SK-N-SH treated with all-trans-retinoic acid at 6 μM for 48 hours (cell line): Measurements from ENCODE around the gene OR13J1.

ENCODE experiments used
- ATAC-seq: fragments of 200-7000 bp; cut with Tn5 transposase; 3 replicates; pipeline ENCODE4 v1.9.1; 2020; ENCODE audit warnings: mild to moderate bottlenecking, moderate library complexity
- ARNTL ChIP-seq: fragments of 450-650 bp; formaldehyde crosslinking; IDR thresholded peaks from 2 replicates; pipeline ENCODE4 v1.5.0; 2020; ENCODE audit warnings: low read depth, mild to moderate bottlenecking, moderate library complexity, borderline replicate concordance
- CREB5 ChIP-seq: fragments of 250-450 bp; sonication (Bioruptor Pico); IDR thresholded peaks from 2 replicates; pipeline ENCODE4 v1.5.1; 2020; ENCODE audit warnings: low read depth, mild to moderate bottlenecking, moderate library complexity
- CSDC2 ChIP-seq: fragments of 250-450 bp; sonication (Bioruptor Pico); IDR thresholded peaks from 2 replicates; pipeline ENCODE4 v1.5.0; 2020; ENCODE audit warnings: mild to moderate bottlenecking, moderate library complexity
- ESRRG ChIP-seq: fragments of 250-450 bp; sonication (Bioruptor Pico); IDR thresholded peaks from 2 replicates; pipeline ENCODE4 v1.6.1; 2021; ENCODE audit warnings: mild to moderate bottlenecking
- GLIS3 ChIP-seq: fragments of 250-450 bp; sonication (Bioruptor Pico); IDR thresholded peaks from 2 replicates; pipeline ENCODE4 v1.5.0; 2020; ENCODE audit warnings: mild to moderate bottlenecking, moderate library complexity
- ISL1 ChIP-seq: fragments of 250-450 bp; sonication (Bioruptor Pico); IDR thresholded peaks from 2 replicates; pipeline ENCODE4 v2.1.2; 2022; ENCODE audit warnings: mild to moderate bottlenecking, moderate library complexity
- OSR1 ChIP-seq: fragments of 250-450 bp; sonication (Bioruptor Pico); IDR thresholded peaks from 2 replicates; pipeline ENCODE4 v1.8.0; 2022; ENCODE audit warnings: moderate library complexity, mild to moderate bottlenecking, inconsistent platforms
- PATZ1 ChIP-seq: fragments of 250-450 bp; sonication (Bioruptor Pico); IDR thresholded peaks from 2 replicates; pipeline ENCODE4 v1.8.0; 2020; ENCODE audit warnings: mild to moderate bottlenecking, moderate library complexity, borderline replicate concordance
- POU6F1 ChIP-seq: fragments of 250-450 bp; sonication (Bioruptor Pico); IDR thresholded peaks from 2 replicates; pipeline ENCODE4 v1.8.0; 2021; ENCODE audit warnings: low read depth, mild to moderate bottlenecking, moderate library complexity, borderline replicate concordance
- PPARA ChIP-seq: fragments of 250-450 bp; sonication (Bioruptor Pico); IDR thresholded peaks from 2 replicates; pipeline ENCODE4 v1.5.0; 2020; ENCODE audit warnings: mild to moderate bottlenecking, borderline replicate concordance
- RARB ChIP-seq: fragments of 250-450 bp; sonication (Bioruptor Pico); IDR thresholded peaks from 2 replicates; pipeline ENCODE4 v1.8.0; 2021; ENCODE audit warnings: mild to moderate bottlenecking, moderate library complexity
- SNAI2 ChIP-seq: fragments of 250-450 bp; sonication (Bioruptor Pico); IDR thresholded peaks from 2 replicates; pipeline ENCODE4 v1.5.0; 2020; ENCODE audit warnings: mild to moderate bottlenecking, moderate library complexity
- TCF4 ChIP-seq: fragments of 250-450 bp; sonication (Bioruptor Pico); IDR thresholded peaks from 2 replicates; pipeline ENCODE4 v1.8.0; 2021; ENCODE audit warnings: mild to moderate bottlenecking, moderate library complexity, borderline replicate concordance
- TSHZ2 ChIP-seq: fragments of 250-450 bp; sonication (Bioruptor Pico); IDR thresholded peaks from 2 replicates; pipeline ENCODE4 v1.5.0; 2020; ENCODE audit warnings: mild to moderate bottlenecking, moderate library complexity
- ZC3H10 ChIP-seq: fragments of 250-450 bp; sonication (Bioruptor Pico); IDR thresholded peaks from 2 replicates; pipeline ENCODE4 v1.5.1; 2021; ENCODE audit warnings: mild to moderate bottlenecking, moderate library complexity
- ZFP3 ChIP-seq: fragments of 250-450 bp; sonication (Bioruptor Pico); IDR thresholded peaks from 2 replicates; pipeline ENCODE4 v1.5.0; 2020; ENCODE audit warnings: mild to moderate bottlenecking, moderate library complexity
- ZFP30 ChIP-seq: fragments of 450-650 bp; formaldehyde crosslinking; IDR thresholded peaks from 2 replicates; pipeline ENCODE4 v1.5.0; 2022; ENCODE audit warnings: mild to moderate bottlenecking, moderate library complexity
- ZNF565 ChIP-seq: fragments of 450-650 bp; formaldehyde crosslinking; conservative IDR thresholded peaks from 2 replicates; pipeline ENCODE4 v1.5.0; 2020; ENCODE audit warnings: low read depth, mild to moderate bottlenecking, moderate library complexity
- ZNF70 ChIP-seq: fragments of 450-650 bp; formaldehyde crosslinking; IDR thresholded peaks from 2 replicates; pipeline ENCODE4 v1.5.0; 2020; ENCODE audit warnings: mild to moderate bottlenecking, moderate library complexity

The OR13J1 gene

GRCh38 chr9:35905912-35906679 lies 35.9 kb upstream of the OR13J1 start, which contains the start of gene HRCT1:
Gene HRCT1 (plus strand): TSS chr9:35906202. CDS start chr9:35906288, 86 bp downstream.
- peak; percentile 76 for ATAC-seq
- TF ChIP-seq ZC3H10 (CRISPR knock-in tag) = no peak
- no peak for TF ChIP-seq RARB (CRISPR knock-in tag)
- no peak for TF ChIP-seq TCF4 (CRISPR knock-in tag)
- TF ChIP-seq ZFP3 (CRISPR knock-in tag) = peak; percentile 75
- peak; percentile 27; the same call in 1 of the 2 replicates for TF ChIP-seq SNAI2 (CRISPR knock-in tag)
- TF ChIP-seq TSHZ2 = no peak

- TF ChIP-seq ISL1 (CRISPR knock-in tag) (no peak), ZC3H10 (CRISPR knock-in tag) (no peak), PPARA (CRISPR knock-in tag) (no peak), TCF4 (CRISPR knock-in tag) (no peak), ZNF565 (CRISPR knock-in tag) (no peak)
- TF ChIP-seq, all 23 proteins: peak for 0
- ATAC-seq = peak; percentile 44
These were observed 35.0 kb upstream of the OR13J1 start for GRCh38 chr9:35905051-35905781.

- TF ChIP-seq OSR1 (CRISPR knock-in tag) = no peak
- TF ChIP-seq ZFP30 = no peak
- TF ChIP-seq TCF4 (CRISPR knock-in tag) = no peak
- no peak for TF ChIP-seq RARB (CRISPR knock-in tag)
- no peak for TF ChIP-seq ZFP3 (CRISPR knock-in tag)
- TF ChIP-seq ESRRG (CRISPR knock-in tag) = no peak
- TF ChIP-seq ARNTL (CRISPR knock-in tag) = no peak
- no peak for ATAC-seq
These were observed 34.1 kb upstream of the OR13J1 start for GRCh38 chr9:35904338-35904737.

- TF ChIP-seq ZNF70 (no peak), ISL1 (CRISPR knock-in tag) (no peak), ZNF565 (CRISPR knock-in tag) (no peak)
- no peak for ATAC-seq
These were observed 32.8 kb upstream of the OR13J1 start for GRCh38 chr9:35903049-35903448.

- ATAC-seq = no peak
- TF ChIP-seq GLIS3 = no peak
- TF ChIP-seq ZNF565 (CRISPR knock-in tag) = no peak
- no peak for TF ChIP-seq POU6F1 (CRISPR knock-in tag)
- no peak for TF ChIP-seq ISL1 (CRISPR knock-in tag)
- no peak for TF ChIP-seq RARB (CRISPR knock-in tag)
- no peak for TF ChIP-seq ZC3H10 (CRISPR knock-in tag)
- no peak for TF ChIP-seq TCF4 (CRISPR knock-in tag)
- no peak for TF ChIP-seq SNAI2 (CRISPR knock-in tag)
These were observed 28.8 kb upstream of the OR13J1 start for GRCh38 chr9:35899021-35899420.

GRCh38 chr9:35898337-35898736 lies 28.1 kb upstream of the OR13J1 start:
- no peak for ATAC-seq
- TF ChIP-seq SNAI2 (CRISPR knock-in tag) (no peak), TSHZ2 (no peak), GLIS3 (no peak), PATZ1 (CRISPR knock-in tag) (no peak), CSDC2 (CRISPR knock-in tag) (no peak), RARB (CRISPR knock-in tag) (no peak), ZC3H10 (CRISPR knock-in tag) (no peak), ISL1 (CRISPR knock-in tag) (no peak), CREB5 (CRISPR knock-in tag) (no peak), OSR1 (CRISPR knock-in tag) (no peak)
